BLaER1 treated with 17β-estradiol and CSF1 and Interleukin-3, amounts not matched to agents 10 nM and 100 nM (cell line): ENCODE data around the gene DNM1L.

Experiments used
- H3K27ac ChIP-seq, 11 experiments: shearing (Covaris generic); formaldehyde crosslinking; 2 replicates each; pipeline ENCODE4 v1.8.1; 2022
- H3K27me3 ChIP-seq, 11 experiments: shearing (Covaris generic); formaldehyde crosslinking; 2 replicates each; pipeline ENCODE4 v1.8.1; 2022
- H3K36me3 ChIP-seq, 11 experiments: shearing (Covaris generic); formaldehyde crosslinking; 2 replicates each; pipeline ENCODE4 v1.8.1; 2022
- H3K4me1 ChIP-seq, 10 experiments: shearing (Covaris generic); formaldehyde crosslinking; 2 replicates each; pipeline ENCODE4 v1.8.1; 2022
- H3K4me2 ChIP-seq, 11 experiments: shearing (Covaris generic); formaldehyde crosslinking; 2 replicates each; pipeline ENCODE4 v1.8.1; 2022
- H3K4me3 ChIP-seq, 10 experiments: shearing (Covaris generic); formaldehyde crosslinking; 2 replicates each; pipeline ENCODE4 v1.8.1; 2022
- H3K9ac ChIP-seq, 11 experiments: shearing (Covaris generic); formaldehyde crosslinking; 2 replicates each; pipeline ENCODE4 v1.8.1; 2022
- H3K9me3 ChIP-seq, 11 experiments: shearing (Covaris generic); formaldehyde crosslinking; replicated peaks in 1 of 11; 2 replicates each; pipeline ENCODE4 v1.8.1; 2022
- H4K20me1 ChIP-seq, 11 experiments: shearing (Covaris generic); formaldehyde crosslinking; 2 replicates each; pipeline ENCODE4 v1.8.1; 2022
- Cebpa-rat ChIP-seq, 11 experiments: shearing (Covaris generic); IDR thresholded peaks; 2 replicates each; pipeline ENCODE4 v1.8.1; 2022

Gene DNM1L

DNA sequence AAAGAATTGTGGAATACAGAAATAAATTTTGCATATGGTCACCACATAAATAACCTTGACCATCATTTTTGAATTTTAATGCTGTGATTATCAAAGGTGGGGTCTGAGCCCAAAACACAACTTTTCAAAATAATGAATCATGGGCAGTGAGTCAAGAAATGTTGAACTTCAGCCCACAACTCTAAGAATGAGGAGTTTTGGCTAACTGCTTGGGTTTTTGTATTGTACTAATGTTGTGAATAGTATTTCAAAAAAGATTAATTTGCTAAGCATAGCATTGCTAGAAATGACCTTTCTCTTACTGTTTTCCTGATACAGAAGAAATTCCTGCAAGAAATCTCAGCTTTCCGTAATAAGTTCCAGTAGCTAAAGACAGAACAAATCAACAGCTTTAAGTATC, 101.0 kb downstream of the DNM1L start:
- no peak overlapping the region for H3K4me2 ChIP-seq

DNA sequence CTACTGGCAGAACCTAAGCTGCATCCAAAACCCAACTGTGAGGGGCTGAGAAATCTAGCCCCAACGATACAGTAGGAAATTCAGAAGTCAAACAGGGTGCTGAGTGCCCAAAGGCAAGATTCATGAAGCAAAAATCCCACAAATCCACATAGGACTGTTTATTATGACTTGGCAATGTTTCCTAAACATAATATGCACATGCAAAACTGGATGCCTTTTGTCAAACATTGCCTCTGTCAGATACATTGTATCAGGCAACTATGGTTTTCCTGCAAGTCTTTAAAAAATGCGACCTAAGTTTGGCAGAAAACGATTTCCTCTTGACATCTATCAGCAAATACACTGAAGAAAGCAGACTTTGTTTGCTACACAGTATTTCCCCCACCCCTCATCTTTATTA, 103.9 kb downstream of the DNM1L start:
- Histone ChIP-seq H3K27me3 (no peaks in the 10 kb centered on the region), H3K27ac (no peak overlapping the region), H3K4me2 (no peak overlapping the region), H4K20me1 (no peaks in the 10 kb centered on the region), H3K9ac (no peak overlapping the region), H3K9me3 (0 out of 22 replicates have a peak, but pooled peaks cover 0 to 3% (median 0%) of the 10 kb centered on the region in 11 experiments), H3K4me1 (no peaks in the 10 kb centered on the region), H3K4me3 (no peak overlapping the region), H3K36me3 (no peaks in the 10 kb centered on the region)
- TF ChIP-seq Cebpa-rat (IDR thresholded peaks at IDR 0.05), result no peak

More for the DNA sequence above, 101.0 kb downstream of the DNM1L start:
- H3K9me3 ChIP-seq, result no peaks in the 10 kb centered on the region
- H3K9ac ChIP-seq, result no peak overlapping the region
- H3K27me3 ChIP-seq, result no peaks in the 10 kb centered on the region
- no peaks in the 10 kb centered on the region for H3K36me3 ChIP-seq
- H4K20me1 ChIP-seq, result no peaks in the 10 kb centered on the region
- H3K27ac ChIP-seq, result no peak overlapping the region
- no peaks in the 10 kb centered on the region for H3K4me1 ChIP-seq
- H3K4me3 ChIP-seq, result no peak overlapping the region
- no peak for TF ChIP-seq Cebpa-rat (IDR thresholded peaks at IDR 0.05)

DNA sequence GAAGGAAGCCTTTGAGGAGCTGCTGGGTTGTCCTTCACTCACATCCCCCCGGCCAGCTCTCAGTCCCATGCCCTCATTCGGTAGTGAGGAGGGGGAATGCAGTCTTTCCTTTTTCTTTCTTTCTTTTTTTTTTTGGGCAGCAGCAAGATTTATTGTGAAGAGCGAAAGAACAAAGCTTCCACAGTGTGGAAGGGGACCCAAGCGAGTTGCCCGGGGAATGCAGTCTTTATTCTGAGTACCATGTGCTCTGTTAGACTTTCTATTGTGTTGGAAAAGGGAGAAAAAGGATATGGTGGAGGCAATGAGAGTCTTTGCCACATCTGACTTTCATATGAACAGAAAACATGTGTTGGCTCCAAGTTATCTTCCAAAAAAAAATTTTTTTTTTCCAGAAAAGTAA, 106.5 kb downstream of the DNM1L start:
- peaks cover 0 to 8% (median 0%) of the 10 kb centered on the region in 11 experiments; a peak in 1 of 22 replicates for H3K9me3 ChIP-seq
- H4K20me1 ChIP-seq, result no peaks in the 10 kb centered on the region
- H3K27me3 ChIP-seq, result no peaks in the 10 kb centered on the region
- H3K27ac ChIP-seq, result no peak overlapping the region
- no peaks in the 10 kb centered on the region for H3K36me3 ChIP-seq
- TF ChIP-seq Cebpa-rat (IDR thresholded peaks at IDR 0.05), result no peak
- no peak overlapping the region for H3K9ac ChIP-seq
- no peak overlapping the region for H3K4me3 ChIP-seq
- no peaks in the 10 kb centered on the region for H3K4me1 ChIP-seq
- no peak overlapping the region for H3K4me2 ChIP-seq

DNA sequence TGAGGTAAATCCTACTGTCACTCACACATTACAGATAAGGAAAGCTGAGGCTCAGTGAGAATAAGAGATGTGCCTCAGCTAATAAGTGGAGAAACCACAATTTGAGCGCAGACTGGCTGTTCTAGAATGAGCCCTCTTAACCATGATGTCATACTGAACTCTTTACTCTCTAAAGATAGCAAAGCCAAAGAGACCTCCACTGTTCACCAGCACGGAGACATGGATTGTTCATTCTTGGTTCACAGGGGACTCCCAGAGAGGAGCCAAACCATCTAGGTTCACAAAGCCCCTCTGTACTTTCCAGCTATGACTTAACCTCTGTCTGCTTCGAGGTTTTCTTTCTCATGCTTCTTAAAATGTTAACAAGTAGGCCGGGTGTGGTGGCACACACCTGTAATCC, 109.3 kb downstream of the DNM1L start:
- TF ChIP-seq Cebpa-rat (IDR thresholded peaks at IDR 0.05), result no peak
- Histone ChIP-seq H3K4me2 (no peak overlapping the region), H3K36me3 (no peaks in the 10 kb centered on the region), H3K27ac (no peak overlapping the region), H3K9me3 (peaks cover 0 to 8% (median 0%) of the 10 kb centered on the region in 11 experiments; a peak in 1 of 22 replicates), H3K27me3 (no peaks in the 10 kb centered on the region), H4K20me1 (no peaks in the 10 kb centered on the region), H3K9ac (no peak overlapping the region), H3K4me1 (no peaks in the 10 kb centered on the region), H3K4me3 (no peak overlapping the region)

DNA sequence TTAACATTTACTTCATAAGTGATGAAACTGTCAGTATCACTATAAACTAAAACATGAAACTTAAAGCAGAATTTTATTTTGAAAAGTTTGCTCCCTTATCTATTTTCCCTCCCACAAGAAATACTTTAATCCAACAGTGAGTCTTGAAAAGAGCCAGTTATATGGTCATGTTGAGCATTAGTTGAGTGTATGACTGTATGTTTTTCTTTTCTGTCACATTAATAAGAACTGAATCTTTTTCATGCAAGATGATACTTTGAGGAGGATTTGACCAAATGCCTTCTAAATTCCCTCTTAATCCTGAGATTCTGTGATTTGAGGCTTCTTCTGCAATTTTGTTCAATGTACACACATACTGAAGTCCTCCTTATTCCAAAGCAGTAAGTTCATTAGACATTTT, 110.3 kb downstream of the DNM1L start:
- no peaks in the 10 kb centered on the region for H3K27me3 ChIP-seq
- no peak overlapping the region for H3K9ac ChIP-seq
- no peaks in the 10 kb centered on the region for H4K20me1 ChIP-seq
- H3K4me2 ChIP-seq, result no peak overlapping the region
- H3K4me3 ChIP-seq, result no peak overlapping the region
- no peaks in the 10 kb centered on the region for H3K36me3 ChIP-seq
- peaks cover 0 to 8% (median 0%) of the 10 kb centered on the region in 11 experiments; a peak in 1 of 22 replicates for H3K9me3 ChIP-seq
- H3K4me1 ChIP-seq, result no peaks in the 10 kb centered on the region
- H3K27ac ChIP-seq, result no peak overlapping the region
- TF ChIP-seq Cebpa-rat (IDR thresholded peaks at IDR 0.05), result no peak

DNA sequence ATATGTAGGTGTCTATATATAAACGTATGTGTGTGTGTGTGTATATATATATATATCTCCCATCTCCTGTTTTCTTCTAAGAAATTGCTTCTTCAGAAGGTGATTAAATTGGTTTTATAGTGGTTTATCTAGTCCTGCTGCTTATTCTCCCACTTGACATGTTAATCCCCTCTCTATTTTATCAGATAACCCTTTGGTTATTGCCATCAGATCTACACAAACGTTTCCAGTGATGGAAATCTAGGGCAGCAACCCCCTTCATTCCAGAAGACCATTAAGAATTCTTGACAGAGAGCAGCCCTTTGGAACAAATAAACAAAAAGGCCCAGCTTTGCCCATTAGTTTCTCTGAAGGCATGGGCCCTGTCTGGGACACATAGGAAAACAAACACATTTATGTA, 110.8 kb downstream of the DNM1L start:
- TF ChIP-seq Cebpa-rat (IDR thresholded peaks at IDR 0.05), result no peak
- peaks cover 0 to 8% (median 0%) of the 10 kb centered on the region in 11 experiments; a peak in 1 of 22 replicates for H3K9me3 ChIP-seq
- H3K27ac ChIP-seq, result no peak overlapping the region
- H3K36me3 ChIP-seq, result no peaks in the 10 kb centered on the region
- no peaks in the 10 kb centered on the region for H4K20me1 ChIP-seq
- H3K4me3 ChIP-seq, result no peak overlapping the region
- H3K9ac ChIP-seq, result no peak overlapping the region
- H3K4me2 ChIP-seq, result no peak overlapping the region
- H3K27me3 ChIP-seq, result no peaks in the 10 kb centered on the region
- no peaks in the 10 kb centered on the region for H3K4me1 ChIP-seq

DNA sequence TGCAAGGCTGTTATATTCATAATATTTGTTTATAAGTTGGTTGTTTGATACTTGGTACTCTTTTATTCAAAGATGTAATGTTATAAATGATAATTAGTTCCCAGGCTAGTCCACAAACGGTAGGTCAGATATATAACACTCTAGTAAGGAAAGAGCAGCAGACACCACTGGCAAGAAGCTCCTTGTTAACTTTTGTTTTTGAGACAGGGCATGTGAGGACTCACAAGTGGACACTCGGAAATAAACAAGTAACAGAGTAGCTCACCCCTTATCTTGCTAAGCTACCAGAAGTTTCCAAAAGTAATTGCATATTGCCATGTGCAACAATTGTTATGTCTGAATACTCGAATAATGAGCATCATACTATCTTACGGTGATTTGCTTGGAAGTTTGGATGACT, 115.2 kb downstream of the DNM1L start:
- Histone ChIP-seq H3K4me3 (no peak overlapping the region), H4K20me1 (no peaks in the 10 kb centered on the region), H3K4me1 (no peaks in the 10 kb centered on the region), H3K9ac (no peak overlapping the region), H3K9me3 (no peaks in the 10 kb centered on the region), H3K36me3 (no peaks in the 10 kb centered on the region), H3K27ac (no peak overlapping the region), H3K4me2 (no peak overlapping the region), H3K27me3 (no peaks in the 10 kb centered on the region)
- no peak for TF ChIP-seq Cebpa-rat (IDR thresholded peaks at IDR 0.05)
